NCI-H187 treated with DMSO at 0.1 percent for 48 hours (cell line): ENCODE measurements around the gene TARM1.
A peak's percentile ranks its signal among the peaks of the same experiment; 100 is the strongest.

Experiments
- DNase-seq: peaks from one replicate; lab custom pipeline; 2025; lab: John Stamatoyannopoulos, UW

The TARM1 gene

GRCh38 chr19:54081032-54081431, at the start of gene TARM1:
TSS of gene TARM1 (minus strand) at chr19:54081365. CDS start at chr19:54081340, 25 bp downstream.
- DNase-seq: no peak

- DNase-seq: no peak
Observed at GRCh38 chr19:54129617-54129996, 48.4 kb upstream of the TARM1 start.

- DNase-seq: no peak
Observed at GRCh38 chr19:54128796-54129616, 47.8 kb upstream of the TARM1 start.

GRCh38 chr19:54128441-54128725, 47.2 kb upstream of the TARM1 start:
- DNase-seq: no peak

- DNase-seq: no peak
Observed at GRCh38 chr19:54127688-54128440, 46.7 kb upstream of the TARM1 start.

- DNase-seq: no peak
Observed at GRCh38 chr19:54125713-54126112, 44.5 kb upstream of the TARM1 start.

- no peak for DNase-seq
Observed at GRCh38 chr19:54124393-54124792, 43.2 kb upstream of the TARM1 start.

GRCh38 chr19:54123682-54124081, 42.5 kb upstream of the TARM1 start:
- no peak for DNase-seq

- no peak for DNase-seq
Observed at GRCh38 chr19:54121259-54121658, 40.1 kb upstream of the TARM1 start.

GRCh38 chr19:54115109-54116063, 34.2 kb upstream of the TARM1 start, which contains the start of the genes PRPF31 and TFPT:
TSS of gene PRPF31 (plus strand) at chr19:54115754. CDS start at chr19:54118279, 2,525 bp downstream.
TSS of gene TFPT (minus strand) at chr19:54115657. CDS start at chr19:54115269, 388 bp downstream.
- peak; percentile 94 for DNase-seq

GRCh38 chr19:54114340-54115108, 33.4 kb upstream of the TARM1 start:
- no peak for DNase-seq

GRCh38 chr19:54109651-54110050, 28.5 kb upstream of the TARM1 start:
- no peak for DNase-seq

GRCh38 chr19:54108496-54108895, 27.3 kb upstream of the TARM1 start:
- DNase-seq: no peak

- no peak for DNase-seq
Observed at GRCh38 chr19:54107876-54108490, 26.8 kb upstream of the TARM1 start.

GRCh38 chr19:54106716-54107115, 25.6 kb upstream of the TARM1 start:
- no peak for DNase-seq

GRCh38 chr19:54105796-54106195, 24.6 kb upstream of the TARM1 start:
- no peak for DNase-seq

- DNase-seq: no peak
Observed at GRCh38 chr19:54104998-54105715, 24.0 kb upstream of the TARM1 start.

GRCh38 chr19:54102421-54103169, 21.4 kb upstream of the TARM1 start, which contains the start of gene NDUFA3:
TSS of gene NDUFA3 (plus strand) at chr19:54102855. CDS start at chr19:54102879, 24 bp downstream.
- peak; percentile 91 for DNase-seq

GRCh38 chr19:54100561-54100960, 19.4 kb upstream of the TARM1 start, which contains the start of gene OSCAR:
TSS of gene OSCAR (minus strand) at chr19:54100803. CDS start at chr19:54100792, 11 bp downstream.
- no peak for DNase-seq
